Endothelial cell of umbilical vein (primary cell): ENCODE results near the gene KCNH4. TPM values are rescaled to one million over a fixed set of nuclear protein-coding genes. Genes with fewer than 3 reads are reported as not detected.

Experiments used
- BruUV-seq: library from RNA; stranded (reverse); fragments of 400-500 nt; replicated peaks from 2 replicates; lab custom pipeline; 2021; lab: Mats Ljungman, UMichigan
- CTCF ChIA-PET: fragments of 300-600, 350-600 bp; sonication (Branson Sonifier 250); formaldehyde crosslinking; loops from one replicate; lab custom pipeline; 2021; ENCODE audit warnings: antibody characterized with exemption, inconsistent platforms; lab: Charles Lee
- POLR2A ChIA-PET: fragments of 300-600, 350-600 bp; sonication (Branson Sonifier 250); formaldehyde crosslinking; loops from one replicate; lab custom pipeline; 2021; ENCODE audit warnings: antibody characterized with exemption, inconsistent platforms; lab: Charles Lee
- DNase-seq: peaks from one replicate; pipeline ENCODE4 v3.0.0-alpha.2; 2011; ENCODE audit warnings: low read depth, low spot score
- FAIRE-seq: peaks from 2 replicates; lab custom pipeline; 2011; peaks lifted over from hg19 to GRCh38; lab: Jason Lieb, UNC
- H2AFZ ChIP-seq: 2 replicates; pipeline ENCODE4 v1.6.0; 2012; ENCODE audit warnings: low read depth, low read length, control low read depth, inconsistent platforms
- H3K27ac ChIP-seq: 2 replicates; pipeline ENCODE4 v1.5.1; 2011; ENCODE audit warnings: low read depth, mild to moderate bottlenecking, control low read depth, low read length, moderate library complexity; ENCODE audit not compliant: insufficient read depth
- H3K27me3 ChIP-seq, 2 experiments: 2 replicates each; pipeline versions ENCODE4 v1.6.0 to v1.6.1; 2011; ENCODE audit warnings: low read length in 2 of 2, mixed read lengths in 1 of 2; ENCODE audit not compliant: control insufficient read depth in 2 of 2, insufficient read depth in 2 of 2
- H3K36me3 ChIP-seq, 2 experiments: 2 replicates in 1 of 2; 3 replicates in 1 of 2; pipeline ENCODE4 v1.5.1; 2011; ENCODE audit warnings: low read length in 2 of 2, mild to moderate bottlenecking in 1 of 2, moderate library complexity in 1 of 2; ENCODE audit not compliant: control insufficient read depth in 2 of 2, insufficient read depth in 2 of 2; ENCODE audit errors: extremely low read depth in 1 of 2
- H3K4me1 ChIP-seq: 3 replicates; pipeline ENCODE4 v1.5.1; 2011; ENCODE audit warnings: mild to moderate bottlenecking, low read length; ENCODE audit not compliant: control insufficient read depth, insufficient read depth; ENCODE audit errors: extremely low read depth
- H3K4me2 ChIP-seq: 2 replicates; pipeline ENCODE4 v1.6.1; 2011; ENCODE audit warnings: low read length, control low read depth, mixed read lengths; ENCODE audit not compliant: insufficient read depth
- H3K4me3 ChIP-seq, 3 experiments: fragments of 200-600 bp in 1 of 3; sonication (generic), shearing (Covaris generic) in 1 of 3; replicated peaks in 1 of 3; 2 replicates each; pipeline ENCODE4 v1.5.1; 2011 to 2016; ENCODE audit warnings: control low read depth in 3 of 3, low read length in 3 of 3, mild to moderate bottlenecking in 2 of 3, inconsistent platforms in 1 of 3, low read depth in 1 of 3, moderate library complexity in 1 of 3; ENCODE audit not compliant: insufficient read depth in 1 of 3
- H3K79me2 ChIP-seq: 2 replicates; pipeline ENCODE4 v1.6.0; 2012; ENCODE audit warnings: low read length, inconsistent platforms; ENCODE audit not compliant: control insufficient read depth, insufficient read depth
- H3K9ac ChIP-seq: replicated peaks from 2 replicates; pipeline ENCODE3; 2011; ENCODE audit warnings: low read length, control low read depth; ENCODE audit not compliant: insufficient read depth; ENCODE audit errors: extremely low read depth
- H3K9me1 ChIP-seq: replicated peaks from 3 replicates; pipeline ENCODE4 v1.6.0; 2011; ENCODE audit warnings: mild to moderate bottlenecking, low read length; ENCODE audit not compliant: control insufficient read depth, insufficient read depth; ENCODE audit errors: extremely low read depth
- H3K9me3 ChIP-seq: replicated peaks from 2 replicates; pipeline ENCODE4 v1.5.1; 2012; ENCODE audit warnings: low read length, inconsistent platforms; ENCODE audit not compliant: control insufficient read depth, insufficient read depth
- H4K20me1 ChIP-seq: replicated peaks from 2 replicates; pipeline ENCODE3; 2011; ENCODE audit warnings: mild to moderate bottlenecking, low read length; ENCODE audit not compliant: control insufficient read depth, insufficient read depth; ENCODE audit errors: extremely low read depth
- EZH2 ChIP-seq: IDR thresholded peaks from 2 replicates; pipeline ENCODE4 v1.6.1; 2012; ENCODE audit warnings: borderline replicate concordance, low read depth, mild to moderate bottlenecking, moderate library complexity, low read length, inconsistent platforms; ENCODE audit not compliant: severe bottlenecking
- FOS ChIP-seq: IDR thresholded peaks from 2 replicates; pipeline ENCODE4 v1.6.1; 2011; ENCODE audit warnings: mild to moderate bottlenecking, low read length, moderate library complexity, borderline replicate concordance; ENCODE audit not compliant: insufficient read depth
- GATA2 ChIP-seq: IDR thresholded peaks from 2 replicates; pipeline ENCODE4 v1.7.0; 2011; ENCODE audit warnings: low read depth, mild to moderate bottlenecking, moderate library complexity, mixed read lengths, low read length; ENCODE audit not compliant: insufficient read length, insufficient read depth
- JUN ChIP-seq: IDR thresholded peaks from 2 replicates; pipeline ENCODE4 v1.6.1; 2011; ENCODE audit warnings: borderline replicate concordance, low read depth; ENCODE audit not compliant: insufficient read length, insufficient read depth
- MYC ChIP-seq: IDR thresholded peaks from one replicate; pipeline ENCODE4 v1.6.1; 2011; ENCODE audit warnings: mild to moderate bottlenecking, low read depth, low read length
- POLR2A ChIP-seq: IDR thresholded peaks from 2 replicates; pipeline ENCODE4 v1.6.1; 2012; ENCODE audit warnings: low read depth, mild to moderate bottlenecking, control low read depth, low read length
- POLR2AphosphoS5 ChIP-seq: IDR thresholded peaks from 2 replicates; pipeline ENCODE4 v1.6.1; 2012; ENCODE audit warnings: low read depth, mild to moderate bottlenecking, control low read depth, low read length, moderate library complexity; ENCODE audit not compliant: insufficient read depth
- dilution Hi-C: fragments of 300-500 bp; cut with MboI; formaldehyde crosslinking; loops from one replicate; pipeline ENCODE4 v1.15.0; 2019; ENCODE audit warnings: low sequenced_read_pairs; ENCODE audit not compliant: extremely low pct_ligation_motif_present
- intact Hi-C: fragments of 100-400 bp; cut with micrococcal nuclease; formaldehyde crosslinking; loops from one replicate; pipeline ENCODE4 v1.10.0; 2022
- polyA plus RNA-seq, 4 experiments: library from polyadenylated mRNA; depleted of rRNA in 3 of 4; stranded (reverse) in 3 of 4; unstranded in 1 of 4; fragments of >200 nt; gene quantifications; 2 replicates each; pipeline versions ENCODE4 v1.2.1 to v1.2.3, GENCODE V29; 2011 to 2012; ENCODE audit warnings: missing spikeins in 1 of 4
- total RNA-seq: library from RNA; stranded (reverse); gene quantifications from 2 replicates; pipeline ENCODE4 v1.2.3, GENCODE V29; 2021
- TF ChIP-seq, protein P1 (sequence below), 2 donors: IDR thresholded peaks; 1 replicate in 1 of 2; 2 replicates in 1 of 2; pipeline ENCODE4 v1.5.1; 2011; ENCODE audit warnings: low read length in 2 of 2, mild to moderate bottlenecking in 2 of 2, moderate library complexity in 2 of 2, control low read depth in 1 of 2, inconsistent platforms in 1 of 2, low read depth in 1 of 2; ENCODE audit not compliant: insufficient read depth in 1 of 2; ENCODE audit errors: extremely low read depth in 1 of 2
- TF ChIP-seq, protein P2 (sequence below): IDR thresholded peaks from 2 replicates; pipeline ENCODE4 v1.6.1; 2011; ENCODE audit not compliant: insufficient read depth, insufficient read length

The KCNH4 gene
- total and polyA plus RNA-seq, 2 donors (not counting 3 experiments of a cell fraction or from before 2014, with no cell fraction given), result 0.11 TPM

DNA sequence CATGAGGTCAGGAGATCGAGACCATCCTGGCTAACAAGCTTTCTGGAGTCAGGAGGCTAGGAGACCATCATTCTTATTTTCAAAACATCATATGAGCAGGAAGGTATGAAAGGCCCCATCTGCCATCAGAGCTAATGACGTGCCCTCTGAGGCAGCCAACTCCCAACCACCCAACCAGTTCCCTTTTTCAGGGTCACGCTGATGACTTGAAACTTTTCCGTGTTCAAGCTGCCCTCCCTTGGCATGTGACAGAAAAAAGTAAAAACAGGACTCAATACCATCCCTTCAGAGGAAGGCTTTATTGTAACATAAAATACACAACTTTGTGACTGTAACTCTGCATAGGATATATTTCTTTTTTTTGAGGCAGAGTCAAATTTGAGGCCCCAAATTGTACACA, 18.0 kb upstream of the KCNH4 start:
- H3K9me1 ChIP-seq, result no peaks in the 10 kb centered on the region
- H3K27me3 ChIP-seq, result no peaks in the 10 kb centered on the region
- CTCF ChIA-PET, result interaction anchor here (1.5 kb wide), 1 partner anchor 23 kb away, joined by 5 read pairs; no protein-coding TSS in a partner anchor
- dilution Hi-C loops (no loop called here), intact Hi-C loops (no loop called here)
- no TSS peak for BruUV-seq
- no peaks in the 10 kb centered on the region for H3K79me2 ChIP-seq
- H3K9ac ChIP-seq, result no peak overlapping the region
- H3K4me3 ChIP-seq, result no peak overlapping the region
- POLR2A ChIA-PET, result no interaction called here
- TF ChIP-seq, protein P1, sequence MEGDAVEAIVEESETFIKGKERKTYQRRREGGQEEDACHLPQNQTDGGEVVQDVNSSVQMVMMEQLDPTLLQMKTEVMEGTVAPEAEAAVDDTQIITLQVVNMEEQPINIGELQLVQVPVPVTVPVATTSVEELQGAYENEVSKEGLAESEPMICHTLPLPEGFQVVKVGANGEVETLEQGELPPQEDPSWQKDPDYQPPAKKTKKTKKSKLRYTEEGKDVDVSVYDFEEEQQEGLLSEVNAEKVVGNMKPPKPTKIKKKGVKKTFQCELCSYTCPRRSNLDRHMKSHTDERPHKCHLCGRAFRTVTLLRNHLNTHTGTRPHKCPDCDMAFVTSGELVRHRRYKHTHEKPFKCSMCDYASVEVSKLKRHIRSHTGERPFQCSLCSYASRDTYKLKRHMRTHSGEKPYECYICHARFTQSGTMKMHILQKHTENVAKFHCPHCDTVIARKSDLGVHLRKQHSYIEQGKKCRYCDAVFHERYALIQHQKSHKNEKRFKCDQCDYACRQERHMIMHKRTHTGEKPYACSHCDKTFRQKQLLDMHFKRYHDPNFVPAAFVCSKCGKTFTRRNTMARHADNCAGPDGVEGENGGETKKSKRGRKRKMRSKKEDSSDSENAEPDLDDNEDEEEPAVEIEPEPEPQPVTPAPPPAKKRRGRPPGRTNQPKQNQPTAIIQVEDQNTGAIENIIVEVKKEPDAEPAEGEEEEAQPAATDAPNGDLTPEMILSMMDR (IDR thresholded peaks at IDR 0.05; ENCODE audit: extremely low read depth in 1 of 2, insufficient read depth in 1 of 2, low read depth in 1 of 2, low read length in 2 of 2), result no peak
- TF ChIP-seq, protein P2, sequence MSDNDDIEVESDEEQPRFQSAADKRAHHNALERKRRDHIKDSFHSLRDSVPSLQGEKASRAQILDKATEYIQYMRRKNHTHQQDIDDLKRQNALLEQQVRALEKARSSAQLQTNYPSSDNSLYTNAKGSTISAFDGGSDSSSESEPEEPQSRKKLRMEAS, result no peak
- FAIRE-seq, result no peak
- no peak for DNase-seq
- no peak overlapping the region for H3K27ac ChIP-seq
- no peaks in the 10 kb centered on the region for H3K9me3 ChIP-seq
- H2AFZ ChIP-seq, result no peak overlapping the region
- H4K20me1 ChIP-seq, result no peaks in the 10 kb centered on the region
- H3K4me2 ChIP-seq, result no peak overlapping the region
- peaks cover 3 to 18% of the 10 kb centered on the region in 2 experiments for H3K36me3 ChIP-seq
- no peaks in the 10 kb centered on the region for H3K4me1 ChIP-seq

DNA sequence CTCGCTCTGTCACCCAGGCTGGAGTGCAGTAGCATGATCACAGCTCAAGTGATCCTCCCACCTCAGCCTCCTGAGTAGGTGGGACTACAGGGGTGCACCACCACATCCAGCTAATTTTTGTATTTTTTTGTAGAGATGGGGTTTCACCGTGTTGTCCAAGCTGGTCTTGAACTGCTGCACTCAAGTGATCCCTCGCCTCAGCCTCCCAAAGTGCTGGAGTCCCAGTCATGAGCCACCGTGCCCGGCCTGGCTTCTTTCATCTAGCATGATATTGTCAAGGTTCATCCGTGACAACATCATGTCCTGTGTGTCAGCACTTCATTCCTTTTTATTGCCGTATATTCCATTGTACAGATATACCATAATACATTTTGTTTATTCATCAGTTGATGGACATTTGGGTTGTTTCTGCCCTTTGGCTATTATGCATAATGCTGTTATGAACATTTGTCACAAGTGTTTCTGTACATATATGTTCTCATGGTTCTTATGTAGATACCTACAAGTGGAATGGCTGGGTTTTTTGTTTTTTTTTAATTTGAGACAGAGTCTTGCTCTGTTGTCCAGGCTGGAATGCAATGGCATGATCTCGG, 16.7 kb upstream of the KCNH4 start:
- Histone ChIP-seq H3K79me2 (no peaks in the 10 kb centered on the region), H3K9me3 (no peaks in the 10 kb centered on the region), H3K4me3 (no peak overlapping the region), H3K27ac (no peak overlapping the region), H3K9me1 (no peaks in the 10 kb centered on the region), H3K36me3 (peaks cover under 1 to 16% of the 10 kb centered on the region in 2 experiments), H3K4me2 (no peak overlapping the region), H3K27me3 (no peaks in the 10 kb centered on the region), H3K9ac (no peak overlapping the region), H4K20me1 (no peaks in the 10 kb centered on the region), H3K4me1 (no peaks in the 10 kb centered on the region), H2AFZ (no peak overlapping the region)
- no TSS peak for BruUV-seq
- no peak for FAIRE-seq
- TF ChIP-seq EZH2, result no peak
- no peak for TF ChIP-seq FOS
- TF ChIP-seq MYC, result no peak
- TF ChIP-seq POLR2A, result no peak
- TF ChIP-seq GATA2, result no peak
- TF ChIP-seq POLR2AphosphoS5, result no peak
- no peak for TF ChIP-seq JUN
- TF ChIP-seq, protein P2, result no peak
- TF ChIP-seq, protein P1 (IDR thresholded peaks at IDR 0.05; ENCODE audit: extremely low read depth in 1 of 2, insufficient read depth in 1 of 2, low read depth in 1 of 2, low read length in 2 of 2), result no peak
- dilution Hi-C loops (no loop called here), intact Hi-C loops (no loop called here)
- POLR2A ChIA-PET, result no interaction called here
- no peak for DNase-seq
- CTCF ChIA-PET, result interaction anchor here (1.5 to 4.6 kb wide), 3 partner anchors 16 to 24 kb away, joined by 4 to 24 read pairs (median 5); no protein-coding TSS in a partner anchor
